Fibroblast of the aortic adventitia (primary cell): ENCODE data around the gene ELP4. TPM values are rescaled to one million over a fixed set of nuclear protein-coding genes. Genes with fewer than 3 reads are reported as not detected.

Experiments
- DNase-seq: peaks from one replicate; pipeline ENCODE4 v3.0.0-alpha.2; 2010; ENCODE audit warnings: low read depth
- H3K4me3 ChIP-seq: 2 replicates; pipeline ENCODE4 v1.5.1; 2011; ENCODE audit warnings: low read depth, mild to moderate bottlenecking, control low read depth, low read length, moderate library complexity
- CTCF ChIP-seq: IDR thresholded peaks from 2 replicates; pipeline ENCODE4 v1.5.1; 2011; ENCODE audit warnings: mild to moderate bottlenecking, low read length, control low read depth, inconsistent platforms; ENCODE audit not compliant: insufficient read depth
- total RNA-seq: library from RNA; depleted of rRNA; stranded (reverse); fragments of >200 nt; gene quantifications from 2 replicates; pipeline ENCODE4 v1.2.3, GENCODE V29; 2012; ENCODE audit warnings: low replicate concordance

Gene ELP4
- total RNA-seq, 1 donor: 23.0 TPM

GRCh38 chr11:31812383-31813381 lies 303.1 kb downstream of the ELP4 start:
- no peak for DNase-seq

GRCh38 chr11:31813391-31814175 lies 304.0 kb downstream of the ELP4 start:
- H3K4me3 ChIP-seq: peak overlapping the region; percentile 37
- DNase-seq: no peak
- no peak for TF ChIP-seq CTCF

More at GRCh38 chr11:31812383-31813381, 303.1 kb downstream of the ELP4 start:
- H3K4me3 ChIP-seq: peak overlapping the region; percentile 45
- TF ChIP-seq CTCF: no peak

- no peak for DNase-seq
- no peak overlapping the region for H3K4me3 ChIP-seq
- no peak for TF ChIP-seq CTCF
These were observed 304.8 kb downstream of the ELP4 start for GRCh38 chr11:31814176-31814868.

- peak overlapping the region; percentile 44 for H3K4me3 ChIP-seq
- DNase-seq: no peak
- no peak for TF ChIP-seq CTCF
These were observed 306.3 kb downstream of the ELP4 start for GRCh38 chr11:31815711-31816467.

DNA sequence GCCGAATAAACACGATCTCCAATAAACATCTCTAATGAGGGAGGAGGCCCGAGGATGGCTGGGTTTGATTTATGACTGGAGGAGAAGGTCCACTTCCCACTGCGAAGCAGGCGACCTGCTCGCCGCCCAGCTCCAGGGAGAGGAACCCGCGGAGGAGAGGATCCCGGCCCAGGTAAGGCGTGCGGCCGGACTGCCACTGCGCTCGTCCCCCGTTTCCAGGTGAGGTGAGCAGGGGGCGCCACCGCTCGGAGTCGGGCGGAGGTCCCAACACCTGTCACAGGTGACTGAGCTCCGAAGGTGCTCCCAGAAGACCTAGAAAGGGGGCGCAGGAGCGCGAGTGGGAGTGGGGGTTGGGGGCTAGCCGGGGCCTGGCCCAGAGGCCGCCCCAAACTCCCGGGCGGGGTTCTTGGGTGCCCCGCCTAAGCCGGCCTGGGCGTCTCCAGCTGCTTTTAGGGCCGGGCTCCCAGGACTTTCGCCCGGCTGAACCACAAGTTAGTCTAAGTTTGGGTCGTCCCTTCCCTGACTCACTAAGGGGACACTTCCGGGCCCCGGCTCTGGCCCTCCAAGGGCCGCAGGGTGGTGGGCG lies 307.0 kb downstream of the ELP4 start:
- no peak for TF ChIP-seq CTCF
- H3K4me3 ChIP-seq: no peak overlapping the region
- DNase-seq: no peak
